ENCODE data around the gene DZANK1.

Gene DZANK1

DNA sequence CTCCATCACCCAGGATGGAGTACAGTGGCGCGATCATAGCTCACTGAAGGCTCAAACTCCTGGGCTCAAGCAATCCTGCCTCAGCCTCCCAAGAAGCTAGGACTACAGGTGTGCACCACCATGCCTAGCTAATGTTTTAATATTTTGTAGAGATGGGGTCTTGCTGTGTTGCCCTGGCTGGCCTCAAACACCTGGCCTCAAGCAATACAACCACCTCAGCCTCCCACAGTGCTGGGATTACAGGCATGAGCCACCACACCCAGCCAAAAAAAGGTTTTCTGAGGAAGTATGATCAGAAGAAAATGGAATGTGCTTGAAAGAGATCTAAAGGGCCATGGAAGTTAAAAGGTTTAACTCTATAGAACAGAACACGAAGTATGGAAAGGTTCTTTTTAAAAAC is 21.5 kb upstream of the DZANK1 start:
- Mint-ChIP-seq H3K9me3 (no peaks in the 10 kb centered on the region), H3K4me1 (ENCODE audit: low read depth in 2 of 2) (no peaks in the 10 kb centered on the region), H3K27me3 (no peaks in the 10 kb centered on the region), H3K27ac (no peak overlapping the region), H3K36me3 (ENCODE audit: insufficient read depth) (peaks cover 25% of the 10 kb centered on the region), H3K4me3 (no peak overlapping the region)
- DNase-seq (no peak), ATAC-seq (replicated peaks) (no peak)

DNA sequence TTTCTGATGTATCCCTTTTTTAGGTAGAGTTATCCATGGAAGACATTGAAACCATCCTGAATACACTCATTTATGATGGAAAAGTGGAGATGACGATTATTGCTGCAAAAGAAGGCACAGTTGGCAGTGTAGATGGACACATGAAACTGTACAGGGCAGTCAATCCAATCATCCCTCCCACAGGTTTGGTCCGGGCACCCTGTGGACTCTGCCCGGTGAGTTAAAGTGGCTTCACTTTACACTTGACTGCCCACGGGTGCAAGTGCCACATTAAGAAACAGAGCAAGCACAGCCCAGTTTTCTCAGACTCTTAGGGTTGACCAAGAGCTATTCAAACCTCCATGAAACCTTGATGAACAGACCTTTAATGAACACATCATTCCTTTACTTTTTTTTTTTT is 14.8 kb upstream of the DZANK1 start:
- no peaks in the 10 kb centered on the region for H3K4me1 Mint-ChIP-seq (ENCODE audit: low read depth in 2 of 2)
- no peak for ATAC-seq (replicated peaks)
- DNase-seq: no peak
- H3K27me3 Mint-ChIP-seq: no peaks in the 10 kb centered on the region
- H3K36me3 Mint-ChIP-seq (ENCODE audit: insufficient read depth): peaks cover 48% of the 10 kb centered on the region
- H3K27ac Mint-ChIP-seq: no peak overlapping the region
- H3K9me3 Mint-ChIP-seq: no peaks in the 10 kb centered on the region
- no peak overlapping the region for H3K4me3 Mint-ChIP-seq

GRCh38 chr20:18477821-18478220 is 11.0 kb upstream of the DZANK1 start:
- ATAC-seq (replicated peaks): no peak
- H3K9me3 Mint-ChIP-seq: no peaks in the 10 kb centered on the region
- no peak overlapping the region for H3K4me3 Mint-ChIP-seq
- no peak for DNase-seq
- H3K36me3 Mint-ChIP-seq (ENCODE audit: insufficient read depth): peaks cover 67% of the 10 kb centered on the region
- H3K27me3 Mint-ChIP-seq: no peaks in the 10 kb centered on the region
- H3K27ac Mint-ChIP-seq: no peak overlapping the region
- no peaks in the 10 kb centered on the region for H3K4me1 Mint-ChIP-seq (ENCODE audit: low read depth in 2 of 2)

DNA sequence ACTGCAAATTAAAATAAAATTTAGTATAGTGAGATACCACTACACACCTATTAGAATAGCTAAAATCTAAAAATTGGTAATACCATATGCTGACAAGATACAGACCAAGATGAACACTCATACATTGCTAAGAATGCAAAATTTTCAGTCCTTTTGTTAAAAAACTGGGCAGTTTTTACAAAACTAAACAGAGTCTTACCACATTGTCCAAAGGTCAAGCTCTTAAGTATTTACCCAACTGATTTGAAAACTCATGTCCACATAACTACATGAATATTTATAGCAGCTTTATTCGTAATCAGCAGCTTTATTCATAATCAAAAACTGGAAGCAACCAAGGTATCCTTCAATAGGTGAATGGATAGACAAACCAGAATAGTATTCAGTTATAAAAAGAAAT is 10.4 kb upstream of the DZANK1 start:
- Mint-ChIP-seq H3K4me1 (ENCODE audit: low read depth in 2 of 2) (no peaks in the 10 kb centered on the region), H3K27me3 (no peaks in the 10 kb centered on the region), H3K9me3 (no peaks in the 10 kb centered on the region), H3K36me3 (ENCODE audit: insufficient read depth) (peaks cover 61% of the 10 kb centered on the region), H3K4me3 (no peak overlapping the region), H3K27ac (no peak overlapping the region)
- no peak for DNase-seq
- no peak for ATAC-seq (replicated peaks)

- Mint-ChIP-seq H3K27me3 (no peaks in the 10 kb centered on the region), H3K27ac (peak overlapping the region; percentile 99), H3K9me3 (no peaks in the 10 kb centered on the region), H3K36me3 (ENCODE audit: insufficient read depth) (peaks cover 19% of the 10 kb centered on the region), H3K4me1 (ENCODE audit: low read depth in 2 of 2) (peaks cover 20 to 24% of the 10 kb centered on the region in 2 donors), H3K4me3 (peak overlapping the region; percentile 90 to 97)
- peak; percentile 19 for ATAC-seq (replicated peaks)
- no peak for DNase-seq
Measured at GRCh38 chr20:18466574-18466893, 296 bp downstream of the DZANK1 start.

GRCh38 chr20:18465536-18466200 is 1.2 kb downstream of the DZANK1 start:
- Mint-ChIP-seq H3K4me1 (ENCODE audit: low read depth in 2 of 2) (peaks cover 20 to 24% of the 10 kb centered on the region in 2 donors), H3K9me3 (no peaks in the 10 kb centered on the region), H3K4me3 (peak overlapping the region; percentile 90 to 97), H3K27ac (peak overlapping the region in 1 of 2 donors; percentile 99), H3K27me3 (no peaks in the 10 kb centered on the region), H3K36me3 (ENCODE audit: insufficient read depth) (peaks cover 19% of the 10 kb centered on the region)
- ATAC-seq (replicated peaks): no peak
- no peak for DNase-seq

- Mint-ChIP-seq H3K9me3 (peaks cover 2 to 7% of the 10 kb centered on the region in 2 donors), H3K27ac (no peak overlapping the region), H3K4me3 (no peak overlapping the region), H3K4me1 (ENCODE audit: low read depth in 2 of 2) (no peaks in the 10 kb centered on the region), H3K36me3 (ENCODE audit: insufficient read depth) (no peaks in the 10 kb centered on the region), H3K27me3 (no peaks in the 10 kb centered on the region)
- DNase-seq (no peak), ATAC-seq (replicated peaks) (no peak)
Measured at GRCh38 chr20:18456600-18456999, 10.2 kb downstream of the DZANK1 start.

DNA sequence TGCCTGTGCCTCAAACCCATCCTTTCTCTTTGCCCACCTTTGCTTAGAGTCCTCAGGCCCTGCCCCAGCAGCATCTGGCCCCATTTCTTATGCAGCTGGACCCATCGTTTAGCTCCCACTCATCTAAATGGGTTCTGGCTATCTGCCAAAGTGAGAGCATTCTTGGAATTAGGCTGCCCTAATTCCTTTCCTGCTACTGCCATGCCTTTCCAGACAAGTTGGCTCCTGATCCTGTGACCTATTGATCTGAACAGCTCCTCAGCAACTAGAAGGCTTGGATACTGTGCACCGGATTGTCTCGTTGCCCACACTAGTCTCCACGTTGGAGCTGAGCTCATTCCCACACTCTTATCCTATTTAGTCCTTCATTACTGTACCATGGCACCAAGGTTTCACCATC is 22.9 kb downstream of the DZANK1 start:
- Mint-ChIP-seq H3K27ac (no peak overlapping the region), H3K4me3 (no peak overlapping the region), H3K27me3 (no peaks in the 10 kb centered on the region), H3K4me1 (ENCODE audit: low read depth in 2 of 2) (no peaks in the 10 kb centered on the region), H3K9me3 (no peaks in the 10 kb centered on the region), H3K36me3 (ENCODE audit: insufficient read depth) (peaks cover 4% of the 10 kb centered on the region)
- DNase-seq (no peak), ATAC-seq (replicated peaks) (no peak)

- no peaks in the 10 kb centered on the region for H3K4me1 Mint-ChIP-seq (ENCODE audit: low read depth in 2 of 2)
- H3K9me3 Mint-ChIP-seq: no peaks in the 10 kb centered on the region
- ATAC-seq (replicated peaks): no peak
- no peaks in the 10 kb centered on the region for H3K27me3 Mint-ChIP-seq
- H3K27ac Mint-ChIP-seq: no peak overlapping the region
- no peak overlapping the region for H3K4me3 Mint-ChIP-seq
- H3K36me3 Mint-ChIP-seq (ENCODE audit: insufficient read depth): no peaks in the 10 kb centered on the region
- DNase-seq: no peak
Measured at GRCh38 chr20:18440403-18440802, 26.4 kb downstream of the DZANK1 start.

- no peaks in the 10 kb centered on the region for H3K36me3 Mint-ChIP-seq (ENCODE audit: insufficient read depth)
Measured at GRCh38 chr20:18436847-18437246, 30.0 kb downstream of the DZANK1 start.

DNA sequence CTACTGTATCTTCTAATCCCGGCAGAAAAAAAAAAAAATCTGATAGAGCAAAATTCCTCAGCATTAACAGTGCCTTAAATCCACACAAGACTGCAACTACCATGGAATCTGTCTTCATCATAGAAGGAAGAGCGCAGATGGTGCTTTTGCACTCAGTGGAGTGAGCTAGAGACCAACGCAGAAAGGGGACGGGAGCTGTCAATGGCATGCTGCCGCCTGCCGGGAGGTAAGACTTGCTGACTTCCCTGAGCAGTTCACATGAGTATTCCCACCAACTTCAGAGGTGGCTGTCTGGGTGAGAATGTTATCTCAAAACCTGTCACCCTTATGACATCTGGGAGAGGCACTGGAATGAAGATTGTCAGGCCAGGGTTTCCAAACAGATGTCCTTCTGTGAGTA is 35.6 kb downstream of the DZANK1 start:
- H3K27me3 Mint-ChIP-seq: no peaks in the 10 kb centered on the region
- H3K4me1 Mint-ChIP-seq (ENCODE audit: low read depth in 2 of 2): no peaks in the 10 kb centered on the region
- H3K9me3 Mint-ChIP-seq: no peaks in the 10 kb centered on the region
- peaks cover 3% of the 10 kb centered on the region for H3K36me3 Mint-ChIP-seq (ENCODE audit: insufficient read depth)
- H3K4me3 Mint-ChIP-seq: no peak overlapping the region
- ATAC-seq (replicated peaks) (no peak), DNase-seq (no peak)
- no peak overlapping the region for H3K27ac Mint-ChIP-seq

More at GRCh38 chr20:18436847-18437246, 30.0 kb downstream of the DZANK1 start:
- ATAC-seq (replicated peaks): no peak
- Mint-ChIP-seq H3K27me3 (no peaks in the 10 kb centered on the region), H3K4me1 (ENCODE audit: low read depth in 2 of 2) (no peaks in the 10 kb centered on the region), H3K4me3 (no peak overlapping the region), H3K27ac (peak overlapping the region in 1 of 2 donors; percentile 11), H3K9me3 (no peaks in the 10 kb centered on the region)
- no peak for DNase-seq

GRCh38 chr20:18430172-18430826 is 36.5 kb downstream of the DZANK1 start:
- H3K27ac Mint-ChIP-seq: no peak overlapping the region
- no peak overlapping the region for H3K4me3 Mint-ChIP-seq
- H3K27me3 Mint-ChIP-seq: no peaks in the 10 kb centered on the region
- H3K4me1 Mint-ChIP-seq (ENCODE audit: low read depth in 2 of 2): no peaks in the 10 kb centered on the region
- no peak for ATAC-seq (replicated peaks)
- DNase-seq: no peak
- H3K9me3 Mint-ChIP-seq: no peaks in the 10 kb centered on the region
- H3K36me3 Mint-ChIP-seq (ENCODE audit: insufficient read depth): peaks cover 3% of the 10 kb centered on the region

GRCh38 chr20:18428490-18429173 is 38.2 kb downstream of the DZANK1 start:
- H3K4me1 Mint-ChIP-seq (ENCODE audit: low read depth in 2 of 2): no peaks in the 10 kb centered on the region

GRCh38 chr20:18427214-18427613 is 39.6 kb downstream of the DZANK1 start:
- Mint-ChIP-seq H3K27ac (no peak overlapping the region), H3K4me3 (no peak overlapping the region), H3K36me3 (ENCODE audit: insufficient read depth) (peaks cover 3% of the 10 kb centered on the region), H3K9me3 (no peaks in the 10 kb centered on the region), H3K27me3 (no peaks in the 10 kb centered on the region), H3K4me1 (ENCODE audit: low read depth in 2 of 2) (no peaks in the 10 kb centered on the region)
- ATAC-seq (replicated peaks) (no peak), DNase-seq (no peak)

More at GRCh38 chr20:18428490-18429173, 38.2 kb downstream of the DZANK1 start:
- Mint-ChIP-seq H3K27me3 (no peaks in the 10 kb centered on the region), H3K36me3 (ENCODE audit: insufficient read depth) (peaks cover 3% of the 10 kb centered on the region), H3K9me3 (no peaks in the 10 kb centered on the region), H3K4me3 (no peak overlapping the region), H3K27ac (no peak overlapping the region)
- ATAC-seq (replicated peaks) (no peak), DNase-seq (no peak)
